ENCODE data around the gene HTR4.

GRCh38 chr5:148541054-148541835 is 113.1 kb downstream of the HTR4 start:
- TF ChIP-seq POLR2A (IDR thresholded peaks at IDR 0.05), result no peak
- TF ChIP-seq, protein P1, sequence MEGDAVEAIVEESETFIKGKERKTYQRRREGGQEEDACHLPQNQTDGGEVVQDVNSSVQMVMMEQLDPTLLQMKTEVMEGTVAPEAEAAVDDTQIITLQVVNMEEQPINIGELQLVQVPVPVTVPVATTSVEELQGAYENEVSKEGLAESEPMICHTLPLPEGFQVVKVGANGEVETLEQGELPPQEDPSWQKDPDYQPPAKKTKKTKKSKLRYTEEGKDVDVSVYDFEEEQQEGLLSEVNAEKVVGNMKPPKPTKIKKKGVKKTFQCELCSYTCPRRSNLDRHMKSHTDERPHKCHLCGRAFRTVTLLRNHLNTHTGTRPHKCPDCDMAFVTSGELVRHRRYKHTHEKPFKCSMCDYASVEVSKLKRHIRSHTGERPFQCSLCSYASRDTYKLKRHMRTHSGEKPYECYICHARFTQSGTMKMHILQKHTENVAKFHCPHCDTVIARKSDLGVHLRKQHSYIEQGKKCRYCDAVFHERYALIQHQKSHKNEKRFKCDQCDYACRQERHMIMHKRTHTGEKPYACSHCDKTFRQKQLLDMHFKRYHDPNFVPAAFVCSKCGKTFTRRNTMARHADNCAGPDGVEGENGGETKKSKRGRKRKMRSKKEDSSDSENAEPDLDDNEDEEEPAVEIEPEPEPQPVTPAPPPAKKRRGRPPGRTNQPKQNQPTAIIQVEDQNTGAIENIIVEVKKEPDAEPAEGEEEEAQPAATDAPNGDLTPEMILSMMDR (IDR thresholded peaks at IDR 0.05), result no peak
